Stimulated activated CD4-positive, alpha-beta T cell treated with anti-CD3 and anti-CD28 coated beads, Interleukin-2, amount 100 ng/mL, for 48 hours (primary cell): Measurements from ENCODE around the gene TMEM233.
A peak's percentile ranks its signal among the peaks of the same experiment; 100 is the strongest.
"Not testable (repeated sequence)": the region's sequence is repeated elsewhere in the genome, so short reads cannot be mapped to it uniquely, and the experiment has no call there.

ENCODE experiments used
- DNase-seq, 2 donors: peaks; one replicate each; pipeline ENCODE4 v3.0.0-alpha.2; 2020

TMEM233 gene

DNA sequence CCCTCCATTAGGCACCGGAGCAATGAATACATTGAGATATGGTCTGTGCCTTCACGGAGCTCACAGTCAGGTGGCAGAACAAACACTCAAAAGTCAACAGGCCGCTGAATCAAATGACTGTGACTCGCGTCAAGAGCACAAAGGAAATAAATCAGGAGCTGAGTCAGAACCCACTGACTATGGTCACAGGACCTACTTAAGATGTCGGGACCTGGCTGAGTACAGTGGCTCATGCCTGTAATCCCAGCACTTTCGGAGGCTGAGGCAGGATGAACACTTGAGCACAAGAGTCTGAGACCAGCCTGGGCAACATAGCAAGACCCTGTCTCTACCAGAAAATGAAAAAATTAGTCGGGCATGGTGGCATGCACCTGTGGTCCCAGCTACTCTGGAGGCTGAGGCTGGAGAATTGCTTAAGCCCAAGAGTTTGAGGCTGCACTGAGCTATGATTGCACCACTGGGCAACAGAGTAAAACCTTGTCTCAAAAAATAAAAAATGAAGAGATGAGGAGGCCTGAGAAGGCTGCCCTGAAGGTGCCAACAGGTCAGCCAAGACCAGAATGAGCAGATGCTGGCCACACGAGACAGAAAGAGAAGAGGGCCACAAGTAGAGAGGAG, 19.9 kb downstream of the TMEM233 start:
- DNase-seq, result no peak

- no peak for DNase-seq
These were observed 21.1 kb downstream of the TMEM233 start for GRCh38 chr12:119614705-119615104.

GRCh38 chr12:119615518-119616475, 22.2 kb downstream of the TMEM233 start:
- no peak for DNase-seq

DNA sequence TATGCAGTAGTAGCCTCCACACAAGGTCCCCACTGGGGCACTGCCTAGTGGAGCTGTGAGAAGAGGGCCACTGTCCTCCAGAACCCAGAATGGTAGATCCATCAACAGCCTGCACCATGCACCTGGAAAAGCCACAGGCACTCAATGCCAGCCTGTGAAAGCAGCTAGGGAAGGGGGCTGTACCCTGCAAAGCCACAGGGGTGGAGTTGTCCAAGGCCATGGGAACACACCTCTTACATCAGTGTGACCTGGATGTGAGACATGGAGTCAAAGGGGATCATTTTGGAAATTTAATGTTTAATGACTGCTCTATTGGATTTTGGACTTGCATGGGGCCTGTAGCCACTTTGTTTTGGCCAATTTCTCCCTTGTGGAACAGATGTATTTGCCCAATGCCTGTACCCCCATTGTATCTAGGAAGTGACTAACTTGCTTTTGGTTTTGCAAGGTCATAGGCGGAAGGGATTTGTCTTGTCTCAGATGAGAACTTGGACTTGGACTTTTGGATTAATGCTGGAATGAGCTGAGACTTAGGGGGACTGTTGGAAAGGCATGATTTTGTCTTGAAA, 24.8 kb downstream of the TMEM233 start:
- DNase-seq, result not testable (repeated sequence)

DNA sequence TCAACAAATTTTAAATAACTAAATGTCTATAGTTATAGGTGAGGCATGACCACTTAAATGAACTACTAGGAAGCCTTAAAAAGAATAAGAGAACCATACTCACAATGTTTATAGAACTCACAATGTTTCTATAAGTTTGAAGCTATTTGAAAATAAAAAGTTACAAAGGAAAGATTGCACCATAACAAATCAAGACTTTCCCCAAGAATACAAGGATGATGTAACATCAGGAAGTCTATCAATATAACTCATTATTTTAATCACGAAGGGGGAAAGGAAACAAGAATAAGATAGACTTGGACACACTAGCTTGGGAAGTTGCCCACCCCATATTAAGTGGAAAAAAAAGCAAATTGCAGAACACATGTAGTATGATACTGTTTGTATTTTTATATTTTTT, 26.9 kb downstream of the TMEM233 start:
- no peak for DNase-seq

DNA sequence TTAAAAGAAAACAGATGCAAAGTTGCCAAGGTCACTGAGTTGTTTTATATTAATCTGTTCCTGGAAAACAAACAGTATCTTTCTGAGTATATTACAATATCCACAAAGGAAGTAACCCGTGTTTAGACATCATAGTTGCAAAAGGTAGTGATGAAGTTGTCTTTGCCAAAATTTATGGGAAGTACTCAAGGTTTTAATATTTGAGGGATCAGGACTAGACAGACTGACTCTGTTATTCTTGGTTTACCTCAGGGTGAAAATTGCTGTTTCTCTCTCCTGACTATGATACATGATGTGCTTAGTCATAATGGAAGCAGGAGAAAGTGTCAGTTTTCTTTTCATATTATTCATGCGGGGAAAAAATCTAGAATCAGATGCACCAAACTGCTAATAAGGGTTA, 28.3 kb downstream of the TMEM233 start:
- DNase-seq, result no peak

- no peak for DNase-seq
These were observed 31.4 kb downstream of the TMEM233 start for GRCh38 chr12:119624966-119625365.

- DNase-seq, result no peak
These were observed 33.6 kb downstream of the TMEM233 start for GRCh38 chr12:119627019-119627643.

DNA sequence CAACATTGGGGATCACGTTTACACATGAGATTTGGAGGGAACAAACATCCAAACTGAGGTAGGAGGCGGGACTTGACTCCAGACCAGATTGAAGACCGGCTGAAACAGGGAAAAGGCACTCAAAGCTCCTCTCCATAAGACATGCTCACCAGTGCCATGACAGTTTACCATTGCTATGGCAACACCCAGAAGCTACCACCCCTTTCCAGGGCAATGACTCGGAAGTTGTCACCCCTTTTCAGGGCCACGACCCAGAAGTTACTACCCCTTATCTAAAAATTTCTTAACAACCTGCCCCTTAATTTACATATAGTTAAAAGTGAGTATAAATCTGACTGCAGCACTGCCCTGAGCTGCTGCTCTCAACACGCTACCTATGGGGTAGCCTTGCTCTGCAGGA, 34.1 kb downstream of the TMEM233 start:
- DNase-seq, result no peak

GRCh38 chr12:119630223-119630780, 36.7 kb downstream of the TMEM233 start:
- no peak for DNase-seq

DNA sequence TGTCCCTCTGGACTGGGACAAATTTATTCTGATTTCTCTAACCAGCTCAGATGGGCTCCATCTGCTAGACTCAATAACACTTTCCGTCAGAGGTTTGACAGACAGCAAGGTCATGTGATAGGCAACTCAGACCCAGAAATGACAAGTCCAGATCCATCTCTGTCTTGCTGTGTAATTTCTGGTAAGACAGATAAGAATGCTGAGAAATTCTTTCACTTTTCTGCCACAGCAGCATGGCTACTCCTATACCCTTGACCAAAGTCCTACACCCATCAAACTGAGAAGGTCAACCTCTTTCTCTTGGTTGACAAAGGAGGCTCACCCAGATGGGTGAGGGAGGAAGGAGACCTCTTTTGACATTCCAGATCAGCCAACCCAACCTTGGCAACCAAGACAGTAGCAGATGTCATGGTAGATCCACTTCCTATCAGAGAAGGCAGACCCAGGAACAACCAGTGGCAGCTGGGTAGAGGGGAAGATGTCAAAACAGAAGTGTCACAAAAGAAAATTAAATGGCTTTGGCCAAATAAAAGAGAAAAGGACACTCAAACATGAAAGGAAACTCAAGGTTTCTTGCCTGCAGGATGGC, 37.5 kb downstream of the TMEM233 start:
- no peak for DNase-seq

DNA sequence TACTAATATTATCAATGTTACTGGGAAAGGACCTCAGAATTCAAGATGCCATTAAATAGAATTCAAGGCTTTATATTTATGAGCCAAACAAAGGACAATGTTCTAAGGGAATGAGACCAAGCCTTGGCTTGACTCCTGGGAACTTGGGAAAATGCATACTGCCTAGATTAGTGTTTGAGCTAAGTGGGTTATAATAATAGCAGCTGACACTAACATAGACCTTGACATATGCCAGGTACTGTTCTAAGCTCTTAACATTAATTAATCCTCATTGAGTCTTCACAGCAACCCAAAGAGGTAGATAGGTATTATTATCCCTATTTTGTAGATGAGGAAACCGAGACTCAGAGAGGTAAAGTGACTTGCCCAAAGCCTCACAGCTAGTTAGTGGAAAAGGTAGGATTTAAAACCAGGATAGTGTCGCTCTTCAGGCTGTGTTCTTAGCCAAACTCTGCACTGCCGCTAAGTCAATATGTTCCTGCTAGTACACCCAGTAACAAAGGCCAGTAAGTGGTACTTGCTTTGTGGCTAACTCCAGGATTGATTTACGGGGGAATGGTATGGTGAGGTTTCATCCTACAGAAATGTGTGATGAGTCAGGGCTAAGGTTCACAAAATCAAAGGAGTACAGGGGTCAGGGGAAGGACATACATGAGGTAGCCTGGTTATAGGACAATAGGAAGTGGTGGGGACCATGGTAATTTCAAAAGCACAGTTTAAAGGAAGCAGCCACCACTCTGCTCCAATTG, 38.5 kb downstream of the TMEM233 start:
- no peak for DNase-seq

DNA sequence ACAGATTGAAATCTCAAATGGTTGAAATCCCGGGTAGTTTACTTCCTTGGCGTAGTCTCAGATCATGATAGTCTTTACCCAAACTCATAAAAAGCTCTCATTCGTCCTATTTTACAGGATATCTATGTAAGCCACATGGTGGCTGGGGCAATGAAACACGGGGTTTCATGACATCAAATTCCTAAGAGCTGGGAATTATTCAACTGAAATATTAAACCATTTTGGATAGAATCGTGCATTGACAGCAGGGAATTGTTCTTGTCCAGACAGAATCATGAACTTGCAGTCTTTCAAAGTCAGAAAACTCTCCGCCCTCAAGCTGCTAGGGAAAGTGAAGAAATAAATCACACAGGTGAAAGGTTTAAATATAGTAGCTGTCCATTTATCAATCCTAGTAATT, 41.2 kb downstream of the TMEM233 start:
- no peak for DNase-seq

GRCh38 chr12:119642986-119643385, 49.4 kb downstream of the TMEM233 start:
- DNase-seq, result no peak

GRCh38 chr12:119644930-119645329, 51.4 kb downstream of the TMEM233 start:
- DNase-seq, result no peak

GRCh38 chr12:119645535-119646059, 52.0 kb downstream of the TMEM233 start:
- no peak for DNase-seq

DNA sequence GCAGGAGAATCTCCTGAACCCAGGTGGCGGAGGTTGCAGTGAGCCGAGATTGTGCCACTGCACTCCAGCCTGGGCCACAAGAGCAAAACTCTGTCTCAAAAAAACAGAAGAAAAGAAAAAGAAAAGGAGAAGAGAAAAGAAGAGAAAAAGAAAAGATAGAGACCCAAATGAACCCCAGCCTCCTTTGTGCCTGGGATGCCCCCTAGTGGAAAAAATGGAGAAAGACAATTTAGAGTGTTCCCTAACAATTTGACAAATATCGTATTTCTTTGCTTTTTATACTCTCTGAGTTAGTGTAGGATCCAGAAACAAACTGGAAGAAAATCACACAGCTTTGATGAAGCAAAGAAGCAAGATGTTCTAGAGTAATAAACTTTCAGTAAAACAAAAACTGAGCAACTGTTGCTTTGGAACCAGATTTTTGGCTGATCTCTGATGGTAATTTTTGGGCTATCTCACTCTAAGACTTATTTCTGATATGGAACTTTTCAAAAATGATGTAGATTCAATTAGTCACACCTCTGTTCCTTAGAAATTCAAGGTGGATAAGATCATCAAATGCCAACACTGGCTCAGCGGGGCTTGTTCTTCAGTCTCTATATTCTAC, 55.7 kb downstream of the TMEM233 start:
- no peak for DNase-seq

DNA sequence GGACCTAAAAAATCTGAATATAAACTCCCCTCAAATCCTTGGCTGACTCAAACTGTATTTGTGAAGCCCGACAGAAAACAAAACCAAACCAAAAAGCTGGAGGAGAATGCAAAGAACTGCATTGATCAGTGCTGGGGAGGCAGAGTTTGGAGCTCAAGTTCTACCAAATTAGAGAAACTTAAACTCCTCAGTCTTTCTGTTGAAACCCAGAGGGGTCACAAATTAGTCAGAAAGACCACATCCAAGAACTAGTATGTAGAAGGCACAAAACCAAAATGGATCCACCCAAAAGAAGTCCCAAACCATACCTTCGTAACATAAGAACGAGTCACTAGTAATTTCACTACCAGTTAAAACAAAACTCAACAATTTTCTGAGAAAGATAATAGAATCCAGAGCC, 59.1 kb downstream of the TMEM233 start:
- no peak for DNase-seq

- not testable (repeated sequence) for DNase-seq
These were observed 63.4 kb downstream of the TMEM233 start for GRCh38 chr12:119657001-119657400.

DNA sequence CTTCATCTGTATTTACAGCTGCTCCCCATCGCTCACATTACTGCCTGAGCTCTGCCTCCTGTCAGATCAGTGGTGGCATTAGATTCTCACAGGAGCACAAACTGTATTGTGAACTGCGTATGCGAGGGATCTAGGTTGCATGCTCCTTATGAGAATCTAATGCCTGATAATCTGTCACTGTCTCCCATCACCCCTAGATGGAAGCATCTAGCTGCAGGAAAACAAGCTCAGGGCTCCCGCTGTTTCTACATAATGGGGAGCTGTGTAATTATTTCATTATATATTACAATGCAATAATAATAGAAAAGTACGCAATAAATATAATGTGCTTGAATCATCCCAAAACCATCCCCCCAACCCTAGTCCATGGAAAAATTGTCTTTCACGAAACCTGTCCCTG, 64.6 kb downstream of the TMEM233 start:
- not testable (repeated sequence) for DNase-seq

- DNase-seq, result peak; percentile 24 to 39
These were observed 65.8 kb downstream of the TMEM233 start for GRCh38 chr12:119659289-119659897.
